Suprapubic skin (tissue), 3 donors: ENCODE measurements around the gene PCDHB14.
"Not testable (repeated sequence)": the region's sequence is repeated elsewhere in the genome, so short reads cannot be mapped to it uniquely, and the experiment has no call there.

Experiments used
- POLR2A ChIP-seq, 2 donors: fragments of 450-650 bp; IDR thresholded peaks; one replicate each; pipeline ENCODE4 v1.6.1; 2017; ENCODE audit warnings: antibody characterized with exemption in 2 of 2, mild to moderate bottlenecking in 2 of 2, moderate library complexity in 2 of 2
- TF ChIP-seq, protein P1 (sequence below), 2 donors: fragments of 200-600 bp in 1 of 2; fragments of 450-650 bp in 1 of 2; sonication (generic) in 1 of 2; IDR thresholded peaks; one replicate each; pipeline ENCODE4 v1.5.1; 2016 to 2019; ENCODE audit warnings: antibody characterized with exemption in 2 of 2, mild to moderate bottlenecking in 1 of 2, moderate library complexity in 1 of 2

DNA sequence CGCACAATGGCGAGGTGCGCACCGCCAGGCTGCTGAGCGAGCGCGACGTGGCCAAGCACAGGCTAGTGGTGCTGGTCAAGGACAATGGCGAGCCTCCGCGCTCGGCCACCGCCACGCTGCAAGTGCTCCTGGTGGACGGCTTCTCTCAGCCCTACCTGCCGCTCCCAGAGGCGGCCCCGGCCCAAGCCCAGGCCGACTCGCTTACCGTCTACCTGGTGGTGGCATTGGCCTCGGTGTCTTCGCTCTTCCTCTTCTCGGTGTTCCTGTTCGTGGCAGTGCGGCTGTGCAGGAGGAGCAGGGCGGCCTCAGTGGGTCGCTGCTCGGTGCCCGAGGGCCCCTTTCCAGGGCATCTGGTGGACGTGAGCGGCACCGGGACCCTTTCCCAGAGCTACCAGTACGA is 24.3 kb downstream of the PCDHB14 start:
- TF ChIP-seq, protein P1, sequence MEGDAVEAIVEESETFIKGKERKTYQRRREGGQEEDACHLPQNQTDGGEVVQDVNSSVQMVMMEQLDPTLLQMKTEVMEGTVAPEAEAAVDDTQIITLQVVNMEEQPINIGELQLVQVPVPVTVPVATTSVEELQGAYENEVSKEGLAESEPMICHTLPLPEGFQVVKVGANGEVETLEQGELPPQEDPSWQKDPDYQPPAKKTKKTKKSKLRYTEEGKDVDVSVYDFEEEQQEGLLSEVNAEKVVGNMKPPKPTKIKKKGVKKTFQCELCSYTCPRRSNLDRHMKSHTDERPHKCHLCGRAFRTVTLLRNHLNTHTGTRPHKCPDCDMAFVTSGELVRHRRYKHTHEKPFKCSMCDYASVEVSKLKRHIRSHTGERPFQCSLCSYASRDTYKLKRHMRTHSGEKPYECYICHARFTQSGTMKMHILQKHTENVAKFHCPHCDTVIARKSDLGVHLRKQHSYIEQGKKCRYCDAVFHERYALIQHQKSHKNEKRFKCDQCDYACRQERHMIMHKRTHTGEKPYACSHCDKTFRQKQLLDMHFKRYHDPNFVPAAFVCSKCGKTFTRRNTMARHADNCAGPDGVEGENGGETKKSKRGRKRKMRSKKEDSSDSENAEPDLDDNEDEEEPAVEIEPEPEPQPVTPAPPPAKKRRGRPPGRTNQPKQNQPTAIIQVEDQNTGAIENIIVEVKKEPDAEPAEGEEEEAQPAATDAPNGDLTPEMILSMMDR (IDR thresholded peaks at IDR 0.05) = not testable (repeated sequence)
- not testable (repeated sequence) for TF ChIP-seq POLR2A (IDR thresholded peaks at IDR 0.05)
